BLaER1 (cell line): ENCODE data around the gene EMC7.
"Not testable (repeated sequence)": the region's sequence is repeated elsewhere in the genome, so short reads cannot be mapped to it uniquely, and the experiment has no call there.

Source experiments
- H3K27ac ChIP-seq: shearing (Covaris generic); formaldehyde crosslinking; 2 replicates; pipeline ENCODE4 v1.8.1; 2022
- H3K27me3 ChIP-seq: shearing (Covaris generic); formaldehyde crosslinking; 2 replicates; pipeline ENCODE4 v1.8.1; 2022
- H3K36me3 ChIP-seq: shearing (Covaris generic); formaldehyde crosslinking; 2 replicates; pipeline ENCODE4 v1.8.1; 2022
- H3K4me1 ChIP-seq: shearing (Covaris generic); formaldehyde crosslinking; 2 replicates; pipeline ENCODE4 v1.8.1; 2022
- H3K4me2 ChIP-seq: shearing (Covaris generic); formaldehyde crosslinking; 2 replicates; pipeline ENCODE4 v1.8.1; 2022
- H3K4me3 ChIP-seq: shearing (Covaris generic); formaldehyde crosslinking; 2 replicates; pipeline ENCODE4 v1.8.1; 2022
- H3K9ac ChIP-seq: shearing (Covaris generic); formaldehyde crosslinking; 2 replicates; pipeline ENCODE4 v1.8.1; 2022
- H3K9me3 ChIP-seq: shearing (Covaris generic); formaldehyde crosslinking; 2 replicates; pipeline ENCODE4 v1.8.1; 2022
- H4K20me1 ChIP-seq: shearing (Covaris generic); formaldehyde crosslinking; 2 replicates; pipeline ENCODE4 v1.8.1; 2022
- Cebpa-rat ChIP-seq: shearing (Covaris generic); IDR thresholded peaks from 2 replicates; pipeline ENCODE4 v1.8.1; 2022

Gene EMC7

GRCh38 chr15:34056911-34057310, 44.8 kb downstream of the EMC7 start:
- Histone ChIP-seq H3K4me1 (no peaks in the 10 kb centered on the region), H3K9me3 (peaks cover 2% of the 10 kb centered on the region; the same call in 1 of the 2 replicates), H3K4me2 (no peak overlapping the region), H3K4me3 (no peak overlapping the region), H3K27ac (no peak overlapping the region), H4K20me1 (no peaks in the 10 kb centered on the region), H3K9ac (no peak overlapping the region), H3K27me3 (no peaks in the 10 kb centered on the region), H3K36me3 (no peaks in the 10 kb centered on the region)
- no peak for TF ChIP-seq Cebpa-rat

DNA sequence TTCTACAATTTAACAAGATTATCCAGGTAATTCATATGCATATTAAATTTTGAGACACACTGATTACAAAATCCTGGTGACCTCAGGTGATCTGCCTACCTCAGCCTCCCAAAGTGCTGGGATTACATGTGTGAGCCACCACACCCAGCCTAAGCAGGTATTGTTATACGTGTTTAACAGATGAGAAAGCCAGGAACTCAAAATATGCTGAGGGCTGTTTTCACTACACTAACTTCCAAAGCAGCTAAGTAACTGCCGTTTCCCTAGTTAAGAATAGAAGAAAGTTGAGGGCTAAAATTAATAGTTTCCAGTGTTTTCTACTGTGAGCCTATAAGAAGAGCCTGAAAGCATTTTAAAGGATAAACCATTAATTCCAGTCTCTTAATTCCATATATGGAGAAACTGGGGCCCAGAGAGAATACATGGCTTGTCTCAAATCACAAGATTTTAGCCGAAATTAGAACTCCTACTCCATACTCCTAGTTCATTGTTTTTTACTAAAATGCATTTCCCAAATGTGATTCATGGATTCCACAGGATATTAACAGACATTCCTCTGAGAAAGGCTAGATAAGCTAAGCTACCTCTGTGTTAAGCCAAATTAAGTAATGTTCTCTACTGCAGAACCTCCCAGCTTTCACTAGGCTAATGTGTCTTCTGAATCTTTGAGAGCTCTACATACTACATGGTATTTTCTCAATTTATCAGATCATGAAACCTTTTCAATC, 45.6 kb downstream of the EMC7 start:
- H3K4me3 ChIP-seq, result no peak overlapping the region
- TF ChIP-seq Cebpa-rat, result no peak
- H4K20me1 ChIP-seq, result no peaks in the 10 kb centered on the region
- peaks cover 11% of the 10 kb centered on the region for H3K9me3 ChIP-seq
- no peaks in the 10 kb centered on the region for H3K27me3 ChIP-seq
- H3K4me2 ChIP-seq, result no peak overlapping the region
- no peak overlapping the region for H3K9ac ChIP-seq
- H3K4me1 ChIP-seq, result no peaks in the 10 kb centered on the region
- no peaks in the 10 kb centered on the region for H3K36me3 ChIP-seq
- H3K27ac ChIP-seq, result no peak overlapping the region

DNA sequence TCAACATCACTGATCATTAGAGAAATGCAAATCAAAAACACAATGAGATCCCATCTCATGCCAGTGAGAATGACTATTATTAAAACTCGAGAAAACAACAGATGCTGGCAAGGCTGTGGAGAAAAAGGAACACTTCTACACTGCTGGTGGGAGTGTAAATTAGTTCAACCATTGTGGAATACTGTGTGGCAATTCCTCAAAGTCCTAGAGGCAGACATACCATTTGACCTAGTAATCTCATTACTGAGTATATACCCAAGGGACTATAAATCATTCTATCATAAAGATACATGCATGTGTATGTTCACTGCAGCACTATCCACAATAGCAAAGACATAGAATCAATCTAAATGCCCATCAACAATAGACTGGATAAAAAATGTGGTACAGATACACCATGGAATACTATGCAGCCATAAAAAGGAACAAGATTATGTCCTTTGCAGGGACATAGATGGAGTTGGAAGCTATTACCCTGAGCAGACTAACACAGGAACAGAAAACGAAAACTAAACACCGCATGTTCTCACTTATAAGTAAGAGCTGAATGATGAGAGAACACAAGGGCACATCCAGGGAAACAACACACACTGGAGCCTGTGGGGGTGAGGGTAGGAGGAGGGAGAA, 47.5 kb downstream of the EMC7 start:
- Histone ChIP-seq H3K4me3 (no peak overlapping the region), H3K4me2 (no peak overlapping the region), H3K9ac (no peak overlapping the region), H3K9me3 (peaks cover 29% of the 10 kb centered on the region), H3K27me3 (no peaks in the 10 kb centered on the region), H4K20me1 (no peaks in the 10 kb centered on the region), H3K4me1 (no peaks in the 10 kb centered on the region), H3K36me3 (no peaks in the 10 kb centered on the region), H3K27ac (no peak overlapping the region)
- no peak for TF ChIP-seq Cebpa-rat

DNA sequence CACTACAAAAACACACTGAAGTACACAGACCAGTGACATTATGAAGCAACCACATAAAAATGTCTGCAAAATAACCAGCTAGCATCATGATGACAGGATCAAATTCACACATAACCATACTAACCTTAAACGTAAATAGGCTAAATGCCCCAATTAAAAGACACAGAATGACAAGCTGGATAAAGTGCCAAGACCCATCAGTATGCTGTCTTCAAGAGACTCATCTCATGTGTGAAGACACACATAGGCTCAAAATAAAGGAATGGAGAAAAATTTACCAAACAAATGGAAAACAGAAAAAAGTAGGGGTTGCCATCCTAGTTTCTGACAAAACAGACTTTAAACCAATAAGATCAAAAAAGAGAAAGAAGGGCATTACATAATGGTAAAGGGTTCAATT, 51.3 kb downstream of the EMC7 start:
- H4K20me1 ChIP-seq, H3K27me3 ChIP-seq, H3K27ac ChIP-seq, H3K4me2 ChIP-seq, H3K4me3 ChIP-seq, H3K9ac ChIP-seq, H3K36me3 ChIP-seq, H3K4me1 ChIP-seq: not testable (repeated sequence)
- H3K9me3 ChIP-seq, result peaks cover 49% of the 10 kb centered on the region

GRCh38 chr15:34049112-34049511, 52.5 kb downstream of the EMC7 start:
- no peak for TF ChIP-seq Cebpa-rat
- no peak overlapping the region for H3K9ac ChIP-seq

GRCh38 chr15:34047893-34048775, 53.5 kb downstream of the EMC7 start:
- TF ChIP-seq Cebpa-rat, result no peak
- no peaks in the 10 kb centered on the region for H3K36me3 ChIP-seq
- no peak overlapping the region for H3K4me3 ChIP-seq
- no peaks in the 10 kb centered on the region for H3K4me1 ChIP-seq
- H3K9ac ChIP-seq, result no peak overlapping the region
- H3K9me3 ChIP-seq, result peaks cover 49% of the 10 kb centered on the region
- H3K27ac ChIP-seq, result no peak overlapping the region
- H4K20me1 ChIP-seq, result no peaks in the 10 kb centered on the region
- H3K27me3 ChIP-seq, result no peaks in the 10 kb centered on the region
- no peak overlapping the region for H3K4me2 ChIP-seq

More at GRCh38 chr15:34049112-34049511, 52.5 kb downstream of the EMC7 start:
- Histone ChIP-seq H4K20me1 (no peaks in the 10 kb centered on the region), H3K4me1 (no peaks in the 10 kb centered on the region), H3K4me3 (no peak overlapping the region), H3K9me3 (peaks cover 49% of the 10 kb centered on the region), H3K27me3 (no peaks in the 10 kb centered on the region), H3K27ac (no peak overlapping the region), H3K4me2 (no peak overlapping the region), H3K36me3 (no peaks in the 10 kb centered on the region)

DNA sequence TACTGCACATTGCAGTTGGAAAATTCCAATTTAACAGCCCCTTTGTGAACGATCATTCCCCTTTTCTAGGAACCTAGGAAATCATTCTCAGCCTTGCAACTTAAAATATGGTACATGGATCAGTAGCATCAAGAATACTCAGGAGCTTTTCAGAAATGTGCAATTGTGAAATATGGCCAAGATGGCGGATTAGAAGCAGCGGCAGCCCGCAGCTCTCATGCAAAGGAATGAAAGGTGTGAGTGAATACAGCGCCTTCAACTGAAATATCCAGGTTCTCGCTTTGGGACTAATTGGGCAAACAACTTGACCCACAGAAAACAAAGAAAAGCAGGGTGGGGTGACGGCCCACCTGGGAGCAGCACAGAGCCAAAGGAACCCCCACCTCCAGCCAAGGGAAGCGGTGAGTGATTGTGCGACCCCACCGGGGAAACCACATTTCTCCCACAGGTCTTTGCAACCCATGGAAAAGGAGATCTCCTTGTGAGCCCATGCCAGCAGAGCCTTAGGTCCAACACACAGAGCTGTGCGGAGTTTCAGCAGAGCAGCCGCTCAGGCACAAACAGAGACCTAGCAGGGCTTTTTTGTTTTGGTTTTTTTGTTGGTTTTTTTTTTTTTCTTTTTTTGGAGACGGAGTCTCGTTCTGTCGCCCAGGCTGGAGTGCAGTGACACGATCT, 55.1 kb downstream of the EMC7 start:
- Histone ChIP-seq H3K9ac (no peak overlapping the region), H3K36me3 (no peaks in the 10 kb centered on the region), H3K4me2 (no peak overlapping the region), H4K20me1 (no peaks in the 10 kb centered on the region), H3K9me3 (peaks cover 44% of the 10 kb centered on the region), H3K4me1 (no peaks in the 10 kb centered on the region), H3K27me3 (no peaks in the 10 kb centered on the region), H3K27ac (no peak overlapping the region), H3K4me3 (no peak overlapping the region)
- no peak for TF ChIP-seq Cebpa-rat

DNA sequence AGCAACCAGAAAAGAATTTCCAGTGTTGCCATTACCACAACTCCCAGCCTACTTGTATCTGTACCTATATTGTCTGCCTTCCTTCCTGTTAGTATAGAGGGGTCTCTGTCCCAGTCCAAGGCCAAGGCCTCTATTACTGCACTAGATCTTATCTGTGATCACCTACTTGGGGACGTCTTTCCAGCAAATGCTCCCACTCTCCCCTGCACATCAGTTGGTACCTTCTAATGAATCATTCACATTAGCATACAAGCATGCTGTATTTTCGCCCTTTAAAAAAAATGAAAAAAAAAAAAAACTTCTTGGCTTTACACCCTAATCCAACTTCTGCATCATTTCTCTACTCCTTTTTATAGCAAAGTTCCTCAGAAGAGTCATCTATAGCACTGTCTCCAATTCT, 57.8 kb downstream of the EMC7 start:
- Histone ChIP-seq H4K20me1 (no peaks in the 10 kb centered on the region), H3K4me2 (no peak overlapping the region), H3K4me1 (peaks cover 14% of the 10 kb centered on the region), H3K27ac (no peak overlapping the region), H3K9me3 (peaks cover 16% of the 10 kb centered on the region), H3K36me3 (no peaks in the 10 kb centered on the region), H3K9ac (no peak overlapping the region), H3K27me3 (no peaks in the 10 kb centered on the region), H3K4me3 (no peak overlapping the region)
- TF ChIP-seq Cebpa-rat, result no peak

- Histone ChIP-seq H3K27me3 (no peaks in the 10 kb centered on the region), H3K27ac (no peak overlapping the region), H3K9me3 (peaks cover 11% of the 10 kb centered on the region), H4K20me1 (no peaks in the 10 kb centered on the region), H3K4me1 (peaks cover 14% of the 10 kb centered on the region), H3K36me3 (no peaks in the 10 kb centered on the region), H3K4me2 (no peak overlapping the region), H3K9ac (no peak overlapping the region), H3K4me3 (no peak overlapping the region)
- no peak for TF ChIP-seq Cebpa-rat
These were observed 58.3 kb downstream of the EMC7 start for GRCh38 chr15:34043391-34043790.
